IPS-18c (cell line): ENCODE measurements around the gene SFTPB.

Source experiments
- H3K4me3 ChIP-seq: 2 replicates; pipeline ENCODE4 v1.7.0; 2013; ENCODE audit warnings: low read depth, mild to moderate bottlenecking, low read length, moderate library complexity; ENCODE audit not compliant: insufficient read depth
- H3K9me3 ChIP-seq: one replicate; pipeline ENCODE4 v1.6.1; 2013; ENCODE audit warnings: mild to moderate bottlenecking, low read length, moderate library complexity; ENCODE audit not compliant: control insufficient read depth, insufficient read depth

The SFTPB gene

DNA sequence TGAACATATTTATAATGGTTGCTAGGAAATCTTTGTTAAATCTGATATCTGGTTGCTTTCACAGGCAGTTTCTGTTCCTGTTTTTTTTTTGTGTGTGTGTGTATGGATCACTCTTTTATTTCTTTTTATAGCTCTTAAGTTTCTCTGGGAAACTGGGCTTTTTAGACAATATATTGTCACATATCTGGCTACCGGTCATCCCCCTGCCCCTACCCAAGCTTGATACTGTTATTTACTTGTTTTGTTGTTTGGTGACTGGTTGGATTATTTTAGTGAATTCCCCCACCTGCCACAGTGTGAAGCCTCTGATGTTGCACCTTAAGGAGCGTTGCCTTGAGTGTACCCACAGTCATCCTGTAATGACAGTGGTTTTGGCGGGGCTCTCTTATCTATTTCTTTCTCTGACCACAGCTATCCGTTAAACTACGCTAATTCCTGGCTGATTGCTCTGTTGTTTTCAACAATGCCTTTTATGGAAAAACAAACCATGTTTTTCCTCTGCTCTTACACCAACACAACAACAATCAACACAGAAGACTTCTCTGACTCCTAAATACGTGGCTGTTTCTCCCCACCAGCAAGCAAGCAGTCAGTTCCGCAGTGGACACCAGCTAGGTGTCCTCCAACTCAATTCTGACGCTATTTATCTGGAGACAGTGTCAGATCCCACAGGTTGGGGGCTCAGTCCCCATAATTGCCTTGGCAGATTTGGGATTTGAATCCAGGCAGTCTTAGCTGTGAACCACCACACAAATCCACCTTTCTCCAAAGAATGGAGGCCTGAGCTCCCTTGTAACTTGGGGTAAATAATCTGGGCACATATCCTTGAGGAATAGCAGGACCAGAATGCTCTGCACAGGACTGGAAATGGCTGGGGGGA is 37.0 kb upstream of the SFTPB start:
- H3K4me3 ChIP-seq = no peak overlapping the region
- no peaks in the 10 kb centered on the region for H3K9me3 ChIP-seq

DNA sequence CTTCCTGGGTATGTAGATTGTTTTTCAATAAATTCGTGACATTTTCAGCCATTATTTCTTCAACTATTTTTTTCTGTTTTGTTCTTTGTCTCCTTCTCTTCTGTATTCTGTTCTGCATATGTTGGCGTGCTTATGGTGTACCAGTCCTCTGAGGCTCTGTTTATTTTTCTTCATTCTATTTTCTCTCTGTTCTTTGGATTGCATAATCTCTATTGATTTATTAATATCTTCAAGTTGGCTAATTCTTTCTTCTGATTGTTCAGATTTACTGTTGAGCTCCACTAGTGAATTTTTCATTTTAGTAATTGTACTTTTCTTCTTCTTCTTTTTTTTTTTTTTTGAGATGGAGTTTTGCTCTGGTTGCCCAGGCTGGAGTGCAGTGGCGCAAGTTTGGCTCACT is 36.0 kb upstream of the SFTPB start:
- Histone ChIP-seq H3K4me3 (no peak overlapping the region), H3K9me3 (no peaks in the 10 kb centered on the region)

DNA sequence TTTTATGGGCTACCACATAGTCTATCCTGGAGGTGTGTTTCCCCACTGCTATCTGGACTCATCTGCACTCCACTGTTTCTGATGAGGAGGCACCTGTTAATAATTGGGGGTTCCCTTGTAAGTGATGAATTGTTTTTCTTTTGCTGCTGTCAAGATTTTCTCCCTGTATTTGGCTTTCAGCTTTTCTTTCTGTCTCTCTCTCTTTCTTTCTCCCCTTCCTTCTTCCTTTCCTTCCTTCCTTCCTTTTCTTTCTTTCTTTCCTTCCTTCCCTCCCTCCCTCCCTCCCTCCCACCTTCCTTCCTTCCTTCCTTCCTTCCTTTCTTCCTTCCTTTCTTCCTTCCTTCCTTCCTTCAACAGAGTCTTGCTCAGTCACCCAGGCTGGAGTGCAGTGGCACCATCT is 35.3 kb upstream of the SFTPB start:
- Histone ChIP-seq H3K4me3 (no peak overlapping the region), H3K9me3 (no peaks in the 10 kb centered on the region)

DNA sequence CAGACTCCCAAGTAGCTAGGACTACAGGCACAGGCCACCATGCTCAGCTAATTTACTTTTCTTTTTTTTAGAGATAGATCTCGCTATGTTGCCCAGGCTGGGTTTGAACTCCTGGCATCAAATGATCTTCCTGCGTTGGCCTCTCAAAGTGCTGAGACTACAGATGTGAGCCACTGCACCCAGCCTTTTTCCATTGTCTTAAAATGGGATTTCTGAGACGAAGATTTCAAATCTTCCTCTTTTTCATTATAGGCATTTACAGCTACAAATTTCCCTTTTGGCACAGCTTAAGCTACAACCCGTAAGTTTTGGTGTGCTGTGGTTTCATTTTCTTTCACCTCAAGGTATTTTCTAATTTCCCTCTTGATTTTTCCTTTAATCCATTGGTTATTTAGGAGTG is 34.8 kb upstream of the SFTPB start:
- Histone ChIP-seq H3K4me3 (no peak overlapping the region), H3K9me3 (no peaks in the 10 kb centered on the region)

DNA sequence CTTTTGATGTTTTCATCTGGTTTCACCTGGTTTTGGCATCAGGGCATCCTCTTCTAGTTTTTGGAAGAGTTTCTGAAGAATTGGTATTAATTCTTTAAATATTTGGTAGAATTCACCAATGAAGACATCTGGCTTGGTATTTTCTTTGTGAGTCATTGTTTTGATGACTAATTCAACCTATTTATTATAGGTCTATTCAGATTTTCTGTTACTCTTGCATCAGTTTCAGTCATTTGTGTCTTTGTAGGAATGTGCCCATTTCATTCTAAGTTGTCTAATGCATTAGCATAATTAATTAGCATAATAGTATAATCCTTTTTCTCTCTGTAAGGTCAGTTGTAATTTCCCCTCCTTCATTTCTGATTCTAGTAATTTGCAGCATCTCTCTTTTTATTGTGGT is 34.2 kb upstream of the SFTPB start:
- no peak overlapping the region for H3K4me3 ChIP-seq

DNA sequence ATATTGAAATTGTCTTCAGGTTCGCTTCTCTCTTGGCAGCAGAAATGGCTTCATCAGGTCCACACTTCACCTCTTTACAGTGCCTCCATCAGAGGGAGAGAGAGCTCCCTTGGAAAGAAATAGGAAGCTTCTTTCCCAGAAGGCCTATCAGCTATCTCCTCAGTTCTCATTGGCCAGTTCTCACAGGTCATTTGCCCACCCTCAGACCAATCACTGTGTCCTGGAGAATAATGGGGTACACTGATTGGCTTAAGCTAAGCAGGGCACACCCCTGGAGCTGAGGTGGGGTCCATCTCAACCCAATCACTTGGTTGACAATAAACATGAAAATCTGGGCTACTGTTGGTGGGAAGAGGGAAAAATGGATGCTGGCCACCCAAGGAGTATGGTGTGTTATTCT is 31.3 kb upstream of the SFTPB start:
- Histone ChIP-seq H3K9me3 (no peaks in the 10 kb centered on the region), H3K4me3 (no peak overlapping the region)

More for the DNA sequence above, 34.2 kb upstream of the SFTPB start:
- no peaks in the 10 kb centered on the region for H3K9me3 ChIP-seq

DNA sequence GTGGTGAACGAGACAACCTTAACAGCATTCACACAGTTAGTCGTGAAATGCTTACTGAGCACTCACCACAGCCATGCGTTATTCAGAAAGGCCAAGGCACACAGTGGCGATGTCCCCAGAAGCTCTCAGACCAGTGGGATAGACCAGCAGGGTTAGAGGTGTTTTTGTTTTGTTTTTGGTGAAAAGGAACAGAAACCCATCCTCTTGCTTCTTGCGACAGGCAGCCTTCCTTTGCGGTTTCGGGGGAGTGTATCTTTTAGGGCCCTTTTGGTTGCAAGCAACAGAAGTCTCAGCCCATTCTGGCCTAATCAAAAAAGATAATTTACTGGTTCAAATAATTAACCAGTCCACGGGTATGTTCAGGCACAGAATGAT is 30.9 kb upstream of the SFTPB start:
- no peak overlapping the region for H3K4me3 ChIP-seq

DNA sequence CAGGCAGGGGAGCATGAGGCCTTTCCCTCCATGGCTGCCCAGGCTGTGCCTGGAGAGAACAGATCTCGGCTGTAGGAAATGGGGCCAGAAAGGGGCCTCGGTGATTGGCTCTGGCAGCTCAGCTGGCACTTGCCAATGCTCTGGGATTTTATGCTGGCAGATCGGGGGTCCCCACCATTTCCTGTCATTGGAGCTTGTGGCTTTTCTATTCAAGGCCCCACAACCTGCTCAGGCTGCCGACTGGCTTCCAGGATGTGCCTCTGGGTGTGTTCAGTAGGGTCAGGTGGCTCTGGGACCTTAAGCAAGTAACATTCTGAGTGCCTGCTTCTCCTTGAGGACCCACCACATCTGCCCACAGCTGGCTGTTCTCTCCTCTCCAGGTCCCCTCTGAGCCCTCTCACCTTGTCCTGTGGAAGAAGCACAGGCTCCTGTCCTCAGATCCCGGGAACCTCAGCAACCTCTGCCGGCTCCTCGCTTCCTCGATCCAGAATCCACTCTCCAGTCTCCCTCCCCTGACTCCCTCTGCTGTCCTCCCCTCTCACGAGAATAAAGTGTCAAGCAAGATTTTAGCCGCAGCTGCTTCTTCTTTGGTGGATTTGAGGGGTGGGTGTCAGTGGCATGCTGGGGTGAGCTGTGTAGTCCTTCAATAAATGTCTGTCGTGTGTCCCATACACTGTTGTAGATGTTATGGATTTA is 30.3 kb upstream of the SFTPB start:
- H3K4me3 ChIP-seq = no peak overlapping the region
- H3K9me3 ChIP-seq = no peaks in the 10 kb centered on the region

More for the DNA sequence above, 30.9 kb upstream of the SFTPB start:
- no peaks in the 10 kb centered on the region for H3K9me3 ChIP-seq

DNA sequence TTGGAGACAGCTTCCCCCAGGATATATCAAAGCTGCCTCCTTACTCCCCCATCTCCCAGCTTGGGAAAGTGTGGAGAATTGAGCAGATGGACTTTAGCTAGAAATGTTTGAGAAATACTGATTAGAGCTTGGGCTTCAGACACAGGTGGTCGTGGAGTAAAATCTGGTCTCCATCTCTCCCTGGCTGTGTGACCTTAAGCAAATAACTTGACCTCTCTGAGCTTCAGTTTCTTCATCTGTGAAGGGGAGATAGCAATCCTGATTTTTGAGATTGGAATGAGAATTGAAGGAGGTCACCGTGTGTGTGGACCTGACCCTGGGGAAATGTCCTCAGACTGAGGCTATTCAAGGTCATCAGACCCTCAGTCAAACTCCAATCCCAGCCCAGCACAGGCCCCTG is 29.7 kb upstream of the SFTPB start:
- H3K9me3 ChIP-seq = no peaks in the 10 kb centered on the region

DNA sequence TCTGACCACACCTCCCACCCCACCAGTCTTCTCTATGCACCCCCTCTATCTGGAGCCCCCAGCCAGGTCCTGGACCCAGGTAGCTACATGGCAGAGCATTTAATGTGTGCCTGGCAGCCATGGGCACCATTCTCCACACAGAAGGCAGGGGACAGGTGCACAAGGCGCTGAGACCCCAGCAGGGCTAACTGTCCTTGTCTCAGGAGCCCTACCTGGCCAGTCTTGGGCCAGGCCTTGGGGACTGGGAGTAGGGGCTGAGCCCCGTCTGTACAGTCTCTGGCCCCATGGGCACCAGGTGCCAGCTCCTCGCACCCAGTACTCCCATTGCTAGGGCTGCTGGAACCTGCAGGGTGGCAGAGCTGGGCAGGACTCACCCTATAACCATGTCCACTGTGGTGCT is 29.1 kb upstream of the SFTPB start:
- Histone ChIP-seq H3K9me3 (no peaks in the 10 kb centered on the region), H3K4me3 (no peak overlapping the region)

More for the DNA sequence above, 29.7 kb upstream of the SFTPB start:
- no peak overlapping the region for H3K4me3 ChIP-seq

DNA sequence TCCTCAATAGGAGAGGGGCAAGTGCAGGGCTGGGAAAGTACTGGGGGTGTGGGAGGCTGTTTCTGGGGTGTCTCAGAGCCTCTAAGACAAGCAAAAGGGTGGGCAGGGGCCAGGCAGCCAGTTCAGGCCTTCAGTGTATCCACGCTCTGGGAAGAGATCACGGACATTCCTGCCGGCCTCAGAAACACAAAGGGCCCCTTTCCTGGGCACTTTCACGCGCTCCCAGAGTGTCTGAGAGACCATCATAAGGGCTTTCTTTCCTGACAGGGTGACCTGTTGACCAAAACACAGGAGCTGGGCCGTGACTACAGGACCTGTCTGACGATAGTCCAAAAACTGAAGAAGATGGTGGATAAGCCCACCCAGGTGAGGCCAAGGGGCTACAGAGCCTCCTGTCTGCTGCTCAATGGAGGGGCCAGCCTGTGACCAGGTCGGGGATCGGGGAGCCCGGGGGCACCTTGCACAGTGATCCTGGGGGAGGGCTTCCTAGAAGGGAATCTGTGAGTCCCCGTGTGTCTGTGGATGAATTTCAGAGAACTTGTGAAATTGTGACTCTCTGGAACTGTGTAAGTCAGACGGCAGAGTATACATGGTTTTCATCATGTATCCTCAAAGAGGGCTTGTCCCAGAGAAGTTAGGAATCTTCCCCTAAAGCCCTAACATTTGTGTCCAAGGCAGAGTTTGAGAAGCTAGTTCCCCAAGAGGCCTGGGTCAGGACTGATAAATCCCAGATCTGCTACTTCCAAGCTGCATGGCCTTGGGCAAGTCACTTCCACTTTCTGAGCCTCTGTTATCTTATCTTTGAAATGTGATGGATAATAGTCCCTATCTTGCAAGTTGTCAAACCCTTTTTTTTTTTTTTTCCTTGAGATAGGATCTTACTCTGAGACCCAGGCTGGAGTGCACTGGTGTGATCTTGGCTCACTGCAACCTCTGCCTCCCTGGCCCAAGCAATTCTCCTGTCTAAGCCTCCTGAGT is 28.0 kb upstream of the SFTPB start:
- H3K4me3 ChIP-seq = no peak overlapping the region
- H3K9me3 ChIP-seq = no peaks in the 10 kb centered on the region

DNA sequence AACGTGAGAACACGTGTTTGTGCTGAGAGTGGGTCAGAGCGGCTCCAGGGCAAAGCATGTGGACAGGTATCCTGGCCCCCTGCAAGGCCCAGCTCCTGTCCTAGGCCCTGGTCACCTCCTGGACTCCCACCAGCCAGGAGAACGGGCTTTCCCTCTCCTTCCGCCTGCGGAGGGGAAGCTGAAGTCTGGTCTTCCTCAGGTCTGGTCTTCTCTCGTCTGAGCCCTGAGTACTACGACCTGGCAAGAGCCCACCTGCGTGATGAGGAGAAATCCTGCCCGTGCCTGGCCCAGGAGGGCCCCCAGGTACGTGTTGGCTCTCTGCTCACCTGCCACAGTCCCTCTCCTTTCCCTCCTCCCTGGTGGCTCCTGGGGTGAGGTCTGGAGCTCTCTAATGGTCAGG is 27.1 kb upstream of the SFTPB start:
- no peak overlapping the region for H3K4me3 ChIP-seq
- no peaks in the 10 kb centered on the region for H3K9me3 ChIP-seq

DNA sequence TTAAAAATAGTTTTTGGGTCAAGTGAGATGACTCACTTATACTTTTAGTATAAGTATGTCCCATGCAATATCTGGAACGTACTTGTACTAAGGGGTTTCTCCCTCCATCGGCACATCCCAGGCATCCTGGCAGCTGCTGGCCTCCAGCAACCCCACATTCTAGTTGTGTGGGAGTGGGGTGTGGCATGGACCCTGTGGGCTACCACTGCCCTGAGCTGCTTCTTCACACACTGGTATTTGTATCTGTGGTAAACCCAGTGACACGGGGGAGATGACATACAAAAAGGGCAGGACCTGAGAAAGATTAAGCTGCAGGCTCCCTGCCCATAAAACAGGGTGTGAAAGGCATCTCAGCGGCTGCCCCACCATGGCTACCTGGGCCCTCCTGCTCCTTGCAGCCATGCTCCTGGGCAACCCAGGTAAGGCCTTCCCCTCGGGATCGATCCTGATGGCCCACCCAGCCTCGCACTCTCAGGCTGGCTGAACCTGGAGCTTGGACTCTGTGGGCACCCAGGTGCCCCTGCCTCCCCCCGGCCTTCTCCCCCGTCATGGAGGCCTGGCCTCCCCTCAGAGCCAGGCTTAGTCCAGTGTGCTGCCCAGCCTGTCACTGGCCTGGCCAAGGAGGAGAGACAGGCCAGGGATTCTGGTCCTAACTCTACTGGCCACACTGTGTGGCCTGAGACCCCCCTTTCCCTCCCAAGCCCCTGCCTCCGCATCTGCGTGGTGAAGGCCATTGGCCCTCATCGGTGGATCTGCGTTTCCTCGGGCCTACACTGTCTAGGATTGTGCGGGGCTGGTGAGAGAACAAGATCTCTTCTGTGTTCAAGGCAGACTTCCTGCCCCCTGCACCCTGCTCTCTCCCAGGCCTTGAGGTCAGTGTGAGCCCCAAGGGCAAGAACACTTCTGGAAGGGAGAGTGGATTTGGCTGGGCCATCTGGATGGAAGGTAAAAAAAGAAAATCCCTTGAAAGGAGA is 26.3 kb upstream of the SFTPB start, which contains the start of gene GNLY:
Gene GNLY, plus strand, starts transcription at position 307 of the 974 bp plus-strand sequence. Its CDS starts 61 bp downstream, at position 368.
- H3K9me3 ChIP-seq = no peaks in the 10 kb centered on the region
- H3K4me3 ChIP-seq = no peak within 1 kb of the TSS

DNA sequence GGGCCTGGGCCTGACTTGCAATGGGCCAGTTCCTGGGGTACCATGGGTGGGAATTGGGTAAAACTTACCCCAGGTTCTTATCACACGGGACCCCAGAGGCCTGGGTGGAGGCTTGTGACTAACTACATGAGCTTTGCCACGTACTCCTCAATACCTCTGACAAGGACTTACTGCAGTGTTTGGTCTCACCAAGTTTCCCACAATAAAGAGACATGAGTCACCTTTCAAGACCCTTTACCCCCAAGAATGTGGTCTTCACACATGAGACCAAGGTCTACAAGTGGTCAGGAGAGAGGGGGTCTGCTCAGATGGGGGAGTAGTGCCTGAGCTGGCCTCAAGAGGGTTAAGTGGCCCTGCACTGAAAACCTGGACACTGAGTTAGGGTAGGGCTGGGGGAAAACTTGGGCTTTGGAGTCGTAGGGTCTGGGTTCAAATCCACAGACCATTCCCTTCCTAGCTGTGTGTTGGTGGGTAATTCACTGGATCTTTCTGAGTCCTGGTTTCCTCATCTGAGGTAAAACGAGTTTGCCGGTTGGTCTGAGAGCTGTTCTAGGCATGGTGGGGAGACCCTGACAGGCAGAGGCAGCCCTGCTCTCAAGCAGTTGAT is 24.1 kb upstream of the SFTPB start:
- no peak overlapping the region for H3K4me3 ChIP-seq
- H3K9me3 ChIP-seq = no peaks in the 10 kb centered on the region

DNA sequence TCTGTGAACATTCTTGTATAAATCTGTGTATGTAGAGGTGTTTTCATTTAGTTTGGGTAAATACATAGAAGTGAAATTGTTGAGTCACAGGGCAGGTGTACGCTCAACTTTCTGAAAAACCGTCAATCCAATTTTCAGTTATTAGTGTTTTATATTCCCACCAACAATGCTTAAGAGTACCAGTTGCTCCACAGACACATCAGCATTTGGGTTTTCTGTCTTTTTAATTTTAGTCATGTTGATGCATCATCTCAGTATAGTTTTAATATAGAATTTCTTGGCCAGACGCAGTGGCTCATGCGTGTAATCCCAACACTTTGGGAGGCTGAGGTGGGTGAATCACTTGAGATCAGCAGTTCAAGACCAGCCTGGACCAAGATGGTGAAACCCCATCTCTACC is 22.9 kb upstream of the SFTPB start:
- Histone ChIP-seq H3K9me3 (no peaks in the 10 kb centered on the region), H3K4me3 (no peak overlapping the region)

DNA sequence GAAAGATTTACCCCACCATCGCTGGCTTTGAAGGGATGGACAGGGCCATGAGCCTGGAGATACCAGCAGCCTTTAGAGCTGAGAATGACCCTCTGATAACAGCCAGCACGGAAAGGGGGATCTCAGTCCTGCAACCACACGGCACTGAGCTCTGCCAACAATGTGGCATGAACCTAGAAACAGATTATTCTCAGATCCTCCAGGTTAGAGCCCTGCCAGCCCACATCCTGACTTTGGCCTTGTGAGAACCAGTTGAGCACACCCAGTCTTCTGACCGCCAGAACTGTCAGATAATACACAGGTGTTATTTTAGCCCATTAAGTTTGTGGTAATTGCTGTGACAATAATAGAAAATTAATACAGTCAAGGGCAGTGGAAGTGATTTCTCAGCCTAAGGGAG is 16.8 kb upstream of the SFTPB start:
- H3K4me3 ChIP-seq = no peak overlapping the region
- H3K9me3 ChIP-seq = no peaks in the 10 kb centered on the region
